NT2/D1 (cell line): ENCODE measurements around the gene LSM10.

ENCODE experiments used
- SUZ12 ChIP-seq: IDR thresholded peaks from 2 replicates; pipeline ENCODE4 v1.6.1; 2011; ENCODE audit not compliant: insufficient read length, insufficient read depth; ENCODE audit errors: extremely low read depth
- YY1 ChIP-seq: IDR thresholded peaks from 2 replicates; pipeline ENCODE4 v1.6.1; 2011; ENCODE audit not compliant: insufficient read length, insufficient read depth
- ZNF274 ChIP-seq: IDR thresholded peaks from 2 replicates; pipeline ENCODE4 v1.6.1; 2011; ENCODE audit warnings: mild to moderate bottlenecking, low read depth, low read length

GRCh38 chr1:36401602-36402503 lies 4.1 kb upstream of the LSM10 start:
- TF ChIP-seq SUZ12 (no peak), ZNF274 (no peak), YY1 (no peak)
